A549 (cell line): ENCODE measurements around the gene FAR1. TPM values are rescaled to one million over a fixed set of nuclear protein-coding genes. Genes with fewer than 3 reads are reported as not detected.

Experiments
- ATAC-seq, 2 experiments: fragments of 200-7000 bp in 1 of 2; fragments of >200 bp in 1 of 2; cut with Nextera tagmentation in 1 of 2; cut with Tn5 transposase in 1 of 2; 3 replicates each; pipeline versions ENCODE4 v1.8.0 to v1.9.1; 2018 to 2020; ENCODE audit warnings: mild to moderate bottlenecking in 1 of 2, moderate library complexity in 1 of 2
- CTCF ChIA-PET: fragments of 300-600 bp; sonication (Branson Sonifier 250); formaldehyde crosslinking; extraction: SDS; loops from one replicate; lab custom pipeline; 2021; ENCODE audit warnings: antibody characterized with exemption, inconsistent platforms; lab: Yijun Ruan, JAX
- POLR2A ChIA-PET: fragments of 350-600 bp; formaldehyde crosslinking; extraction: SDS; loops from one replicate; lab custom pipeline; 2021; ENCODE audit warnings: antibody characterized with exemption, inconsistent platforms; lab: Yijun Ruan, JAX
- DNase-seq, 2 experiments: peaks; one replicate each; pipeline versions ENCODE4 v3.0.0 to v3.0.0-alpha.2; 2011 to 2016; ENCODE audit warnings: low read depth in 1 of 2, low spot score in 1 of 2
- FAIRE-seq: peaks from 2 replicates; lab custom pipeline; 2011; peaks lifted over from hg19 to GRCh38; lab: Jason Lieb, UNC
- H3K27ac ChIP-seq, 2 experiments: fragments of >200 bp; sonication (Bioruptor Twin); formaldehyde crosslinking; 3 replicates each; pipeline ENCODE4 v1.5.1; 2016 to 2017
- H3K4me1 ChIP-seq: fragments of >200 bp; sonication (Bioruptor Twin); formaldehyde crosslinking; 3 replicates; pipeline ENCODE4 v1.6.1; 2016
- H3K4me2 ChIP-seq: fragments of >200 bp; sonication (Bioruptor Twin); formaldehyde crosslinking; 3 replicates; pipeline ENCODE4 v1.6.1; 2016
- H3K4me3 ChIP-seq: fragments of >200 bp; sonication (Bioruptor Twin); formaldehyde crosslinking; 3 replicates; pipeline ENCODE4 v1.5.1; 2016
- H3K9me3 ChIP-seq: fragments of >200 bp; sonication (Bioruptor Twin); formaldehyde crosslinking; 3 replicates; pipeline ENCODE4 v1.6.1; 2016
- CBX2 ChIP-seq: fragments of 200-600 bp; sonication (generic); IDR thresholded peaks from 2 replicates; pipeline ENCODE4 v1.6.1; 2016; ENCODE audit warnings: low read depth, mild to moderate bottlenecking, borderline replicate concordance
- CHD4 ChIP-seq: fragments of 200-600 bp; sonication (generic); IDR thresholded peaks from 2 replicates; pipeline ENCODE4 v1.6.1; 2016; ENCODE audit warnings: antibody characterized with exemption, mild to moderate bottlenecking, borderline replicate concordance
- ELK1 ChIP-seq: fragments of 150-350 bp; IDR thresholded peaks from 2 replicates; pipeline ENCODE4 v1.6.1; 2014; ENCODE audit warnings: low read depth, mild to moderate bottlenecking, low read length
- ESRRA ChIP-seq: fragments of 150-350 bp; IDR thresholded peaks from 2 replicates; pipeline ENCODE4 v1.6.1; 2014; ENCODE audit warnings: mild to moderate bottlenecking, low read length, borderline replicate concordance
- HES2 ChIP-seq: fragments of >200 bp; sonication (Bioruptor Twin); formaldehyde crosslinking; IDR thresholded peaks from 2 replicates; pipeline ENCODE4 v1.6.1; 2016
- HOXA7 ChIP-seq: fragments of 250-450 bp; sonication (Bioruptor Pico); IDR thresholded peaks from 2 replicates; pipeline ENCODE4 v1.5.0; 2020; ENCODE audit warnings: mild to moderate bottlenecking, moderate library complexity
- HOXB13 ChIP-seq: fragments of 250-450 bp; sonication (Bioruptor Pico); IDR thresholded peaks from 2 replicates; pipeline ENCODE4 v1.5.0; 2020; ENCODE audit warnings: low read depth, mild to moderate bottlenecking, moderate library complexity
- JUN ChIP-seq, 2 experiments: fragments of >200 bp; sonication (Bioruptor Twin); formaldehyde crosslinking; IDR thresholded peaks; 2 replicates in 1 of 2; 3 replicates in 1 of 2; pipeline ENCODE4 v1.6.1; 2016 to 2017
- KDM1A ChIP-seq: fragments of 200-600 bp; sonication (generic); IDR thresholded peaks from 2 replicates; pipeline ENCODE4 v1.6.1; 2016; ENCODE audit warnings: low read depth, mild to moderate bottlenecking
- KDM5A ChIP-seq: fragments of 200-600 bp; sonication (generic); IDR thresholded peaks from 2 replicates; pipeline ENCODE4 v1.6.1; 2016; ENCODE audit warnings: antibody characterized with exemption, mild to moderate bottlenecking
- NFE2L2 ChIP-seq: fragments of 150-350 bp; conservative IDR thresholded peaks from 2 replicates; pipeline ENCODE4 v1.6.1; 2014; ENCODE audit warnings: low read length
- POLR2AphosphoS2 ChIP-seq: conservative IDR thresholded peaks from 2 replicates; pipeline ENCODE4 v1.6.1; 2012; ENCODE audit warnings: low read length, improper control_type of control experiment, inconsistent platforms
- RAD21 ChIP-seq, 2 experiments: fragments of >200 bp in 1 of 2; sonication (Bioruptor Twin) in 1 of 2; formaldehyde crosslinking in 1 of 2; IDR thresholded peaks in 1 of 2; conservative IDR thresholded peaks in 1 of 2; 2 replicates in 1 of 2; 3 replicates in 1 of 2; pipeline ENCODE4 v1.6.1; 2012 to 2018; ENCODE audit warnings: inconsistent platforms in 1 of 2
- REST ChIP-seq: fragments of 200-600 bp; sonication (generic); IDR thresholded peaks from 2 replicates; pipeline ENCODE4 v1.6.1; 2016; ENCODE audit warnings: antibody characterized with exemption, mild to moderate bottlenecking, moderate library complexity
- TP53 ChIP-seq: fragments of 250-450 bp; sonication (Bioruptor Pico); IDR thresholded peaks from 2 replicates; pipeline ENCODE4 v1.5.0; 2021; ENCODE audit warnings: mild to moderate bottlenecking, moderate library complexity
- USF2 ChIP-seq: fragments of 450-650 bp; IDR thresholded peaks from 2 replicates; pipeline ENCODE4 v1.6.1; 2014; ENCODE audit warnings: antibody characterized with exemption
- ZSCAN20 ChIP-seq: fragments of 250-450 bp; sonication (Bioruptor Pico); IDR thresholded peaks from 2 replicates; pipeline ENCODE4 v1.8.0; 2022; ENCODE audit warnings: mild to moderate bottlenecking, moderate library complexity
- WGBS: methylation state at CpG from one replicate; pipeline ENCODE4 v1.1.6; 2017; ENCODE audit errors: missing lambda C conversion rate; 5-methylcytosine and 5-hydroxymethylcytosine counted together
- polyA plus RNA-seq, 4 experiments: library from polyadenylated mRNA; depleted of rRNA in 3 of 4; stranded (reverse); fragments of >200 nt; fragmentation: RNase III in 1 of 4; extraction: RNeasy Plus Mini Kit Qiagen cat#74134 plus additional on column Dnase treatment in 1 of 4; gene quantifications; 2 replicates in 3 of 4; 3 replicates in 1 of 4; pipeline ENCODE4 v1.2.3, GENCODE V29; 2011 to 2017
- small RNA-seq, 6 experiments: library from RNA; depleted of rRNA; stranded (forward); fragments of <200 nt; gene quantifications; one replicate each; pipeline ENCODE3, GENCODE V24; 2012
- TF ChIP-seq, protein P1 (sequence below): IDR thresholded peaks from 2 replicates; pipeline ENCODE4 v1.6.1; 2012; ENCODE audit warnings: low read depth, borderline replicate concordance

FAR1 gene
- polyA plus RNA-seq, 2 of the 4 experiments (the other 2 are of a cell fraction): 41.8 to 119 TPM

GRCh38 chr11:13781153-13781552 lies 112.7 kb downstream of the FAR1 start:
- ChIA-PET POLR2A (no interaction called here), CTCF (interaction anchor here (3.6 kb wide), 1 partner anchor 8 kb away, joined by 21 read pairs; no protein-coding TSS in a partner anchor)
- peak in 1 of 2 experiments; percentile 4 for DNase-seq

More at GRCh38 chr11:13781153-13781552, 112.7 kb downstream of the FAR1 start:
- WGBS: 20% methylated on average over 6 of the region's 6 CpGs
- ATAC-seq: no peak
- no peaks in the 10 kb centered on the region for H3K4me1 ChIP-seq
- H3K9me3 ChIP-seq: no peaks in the 10 kb centered on the region
- H3K27ac ChIP-seq: no peak overlapping the region
- H3K4me3 ChIP-seq: no peak overlapping the region
- TF ChIP-seq USF2 (no peak), KDM5A (no peak), ZSCAN20 (CRISPR knock-in tag) (no peak), HOXA7 (CRISPR knock-in tag) (no peak), CHD4 (no peak), ESRRA (no peak), HES2 (no peak), RAD21 (conservative IDR thresholded peaks at IDR 0.05 in 1 of 2, IDR thresholded peaks at IDR 0.05 in 1 of 2) (no peak), HOXB13 (CRISPR knock-in tag) (no peak), POLR2AphosphoS2 (no peak), KDM1A (no peak), ELK1 (no peak), TP53 (CRISPR knock-in tag) (no peak), NFE2L2 (no peak), JUN (IDR thresholded peaks at IDR 0.05) (no peak), REST (no peak), CBX2 (no peak)
- TF ChIP-seq, protein P1, sequence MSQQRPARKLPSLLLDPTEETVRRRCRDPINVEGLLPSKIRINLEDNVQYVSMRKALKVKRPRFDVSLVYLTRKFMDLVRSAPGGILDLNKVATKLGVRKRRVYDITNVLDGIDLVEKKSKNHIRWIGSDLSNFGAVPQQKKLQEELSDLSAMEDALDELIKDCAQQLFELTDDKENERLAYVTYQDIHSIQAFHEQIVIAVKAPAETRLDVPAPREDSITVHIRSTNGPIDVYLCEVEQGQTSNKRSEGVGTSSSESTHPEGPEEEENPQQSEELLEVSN: no peak
- FAIRE-seq: no peak
- H3K4me2 ChIP-seq: no peak overlapping the region

Small RNAs within 50 kb of the gene (small RNA-seq; reads per million reads assigned to genes)
- gene AC013828.1 (0 reads per million in 6 experiments), gene RF00019 (0 reads per million in 6 experiments), gene RPL39P26 (0 reads per million in 6 experiments)

Other genes starting within 250 kb of the FAR1 start
- gene BTBD10, start 205.4 kb upstream of the FAR1 start, polyA plus RNA-seq (2011; rRNA removed): 54.2 and 60.3 TPM in 2 replicates
- 30.8 to 33.9 TPM (median 33.7 TPM) in 3 replicates for gene BTBD10, start 205.4 kb upstream of the FAR1 start, polyA plus RNA-seq (2017; fragmentation: RNase III; extraction: RNeasy Plus Mini Kit Qiagen cat#74134 plus additional on column Dnase treatment)
- gene PTH, start 172.7 kb upstream of the FAR1 start, polyA plus RNA-seq (2011; rRNA removed): not detected in 2 replicates
- gene PTH, start 172.7 kb upstream of the FAR1 start, polyA plus RNA-seq (2017; fragmentation: RNase III; extraction: RNeasy Plus Mini Kit Qiagen cat#74134 plus additional on column Dnase treatment): not detected in 3 replicates